GM12878 (cell line): Measurements from ENCODE around the gene FPR1. TPM values are rescaled to one million over a fixed set of nuclear protein-coding genes. Genes with fewer than 3 reads are reported as not detected.

Experiments used
- ATAC-seq: fragments of 200-7000 bp; cut with Tn5 transposase; 3 replicates; pipeline ENCODE4 v1.9.1; 2020; ENCODE audit warnings: mild to moderate bottlenecking, moderate library complexity
- BruUV-seq: library from RNA; stranded (reverse); fragments of 400-500 nt; replicated peaks from 2 replicates; lab custom pipeline; 2021; lab: Mats Ljungman, UMichigan
- CTCF ChIA-PET: fragments of 300-600 bp; sonication (Branson Sonifier 250); formaldehyde crosslinking; extraction: SDS; loops from one replicate; lab custom pipeline; 2021; ENCODE audit warnings: inconsistent platforms; lab: Yijun Ruan, JAX
- POLR2A ChIA-PET: fragments of 350-600 bp; formaldehyde crosslinking; extraction: SDS; loops from one replicate; lab custom pipeline; 2021; ENCODE audit warnings: inconsistent platforms; lab: Charles Lee
- RAD21 ChIA-PET: fragments of 300-600 bp; sonication (Branson Sonifier 250); formaldehyde crosslinking; loops from one replicate; lab custom pipeline; 2023; ENCODE audit warnings: antibody characterized with exemption; ENCODE audit not compliant: unreplicated experiment; lab: Charles Lee
- SMC1A ChIA-PET: fragments of 300-600 bp; sonication (Branson Sonifier 250); formaldehyde crosslinking; loops from one replicate; lab custom pipeline; 2023; ENCODE audit not compliant: unreplicated experiment, uncharacterized antibody; lab: Charles Lee
- DNase-seq: peaks from one replicate; pipeline ENCODE4 v3.0.0-alpha.2; 2011; ENCODE audit warnings: low read depth, low spot score
- FAIRE-seq: peaks from 3 replicates; lab custom pipeline; 2011; peaks lifted over from hg19 to GRCh38; lab: Jason Lieb, UNC
- H2AFZ ChIP-seq: 2 replicates; pipeline ENCODE4 v1.6.0; 2011; ENCODE audit warnings: low read depth, low read length, control low read depth; ENCODE audit not compliant: control insufficient read depth
- H3K27ac ChIP-seq: 2 replicates; pipeline ENCODE4 v1.5.1; 2011; ENCODE audit warnings: control low read depth; ENCODE audit not compliant: control insufficient read depth, insufficient read depth
- H3K27me3 ChIP-seq, 2 experiments: replicated peaks in 1 of 2; 2 replicates each; pipeline versions ENCODE4 v1.6.0 to v1.6.1; 2011; ENCODE audit warnings: low read length in 1 of 2; ENCODE audit not compliant: control insufficient read depth in 2 of 2, insufficient read depth in 2 of 2
- H3K36me3 ChIP-seq, 2 experiments: 2 replicates each; pipeline ENCODE4 v1.5.1; 2011; ENCODE audit warnings: low read length in 1 of 2; ENCODE audit not compliant: control insufficient read depth in 2 of 2, insufficient read depth in 2 of 2
- H3K4me1 ChIP-seq: 2 replicates; pipeline ENCODE4 v1.6.1; 2011; ENCODE audit warnings: mild to moderate bottlenecking, low read length, moderate library complexity, mixed read lengths; ENCODE audit not compliant: control insufficient read depth, insufficient read depth
- H3K4me2 ChIP-seq: 2 replicates; pipeline ENCODE4 v1.6.0; 2011; ENCODE audit warnings: control low read depth; ENCODE audit not compliant: control insufficient read depth, insufficient read depth
- H3K4me3 ChIP-seq: fragments of 200-600 bp; sonication (generic); 2 replicates; pipeline ENCODE4 v1.5.1; 2016
- H3K79me2 ChIP-seq: 2 replicates; pipeline ENCODE4 v1.6.0; 2011; ENCODE audit warnings: low read length; ENCODE audit not compliant: control insufficient read depth, insufficient read depth
- H3K9ac ChIP-seq: 2 replicates; pipeline ENCODE4 v1.8.0; 2011; ENCODE audit warnings: low read length, control low read depth, mixed read lengths; ENCODE audit not compliant: control insufficient read depth, insufficient read depth
- H3K9me3 ChIP-seq: replicated peaks from 3 replicates; pipeline ENCODE4 v1.5.1; 2011; ENCODE audit warnings: mild to moderate bottlenecking, low read length; ENCODE audit not compliant: control insufficient read depth, insufficient read depth
- H4K20me1 ChIP-seq: 2 replicates; pipeline ENCODE4 v1.6.0; 2011; ENCODE audit not compliant: control insufficient read depth, insufficient read depth
- CUX1 ChIP-seq: IDR thresholded peaks from 2 replicates; pipeline ENCODE4 v1.6.1; 2012; ENCODE audit warnings: improper control_type of control experiment, low read depth, low read length; ENCODE audit not compliant: insufficient replicate concordance
- DPF2 ChIP-seq: fragments of 450-650 bp; IDR thresholded peaks from 2 replicates; pipeline ENCODE4 v1.6.1; 2017; ENCODE audit warnings: mild to moderate bottlenecking
- EGR1 ChIP-seq, 2 experiments: IDR thresholded peaks; 1 replicate in 1 of 2; 2 replicates in 1 of 2; pipeline ENCODE4 v1.6.1; 2011 to 2012; ENCODE audit warnings: low read depth in 2 of 2, low read length in 2 of 2, borderline replicate concordance in 1 of 2, mild to moderate bottlenecking in 1 of 2, moderate library complexity in 1 of 2
- FOXM1 ChIP-seq: IDR thresholded peaks from 2 replicates; pipeline ENCODE4 v1.6.1; 2012; ENCODE audit warnings: low read depth, mild to moderate bottlenecking, inconsistent platforms, low read length, moderate library complexity
- IKZF2 ChIP-seq, 2 experiments: fragments of 450-650 bp; IDR thresholded peaks; 2 replicates each; pipeline ENCODE4 v1.6.1; 2017; ENCODE audit warnings: mild to moderate bottlenecking in 2 of 2, moderate library complexity in 2 of 2
- KAT2A ChIP-seq: conservative IDR thresholded peaks from 2 replicates; pipeline ENCODE4 v1.6.1; 2011; ENCODE audit warnings: low read depth, low read length; ENCODE audit not compliant: control insufficient read depth
- MEF2A ChIP-seq: IDR thresholded peaks from 2 replicates; pipeline ENCODE4 v1.6.1; 2011; ENCODE audit warnings: low read depth, mild to moderate bottlenecking, low read length, moderate library complexity; ENCODE audit not compliant: insufficient read depth
- MTA3 ChIP-seq: IDR thresholded peaks from 2 replicates; pipeline ENCODE4 v1.6.1; 2012; ENCODE audit warnings: low read length, inconsistent platforms, borderline replicate concordance
- MXI1 ChIP-seq: fragments of 150-350 bp; IDR thresholded peaks from 2 replicates; pipeline ENCODE4 v1.6.1; 2011; ENCODE audit warnings: low read depth, mild to moderate bottlenecking, inconsistent platforms, low read length, improper control_type of control experiment
- MYB ChIP-seq: fragments of 150-350 bp; IDR thresholded peaks from 2 replicates; pipeline ENCODE4 v1.6.1; 2014; ENCODE audit warnings: mild to moderate bottlenecking, low read depth, low read length, borderline replicate concordance
- NBN ChIP-seq: fragments of 450-650 bp; IDR thresholded peaks from 2 replicates; pipeline ENCODE4 v1.6.1; 2016
- NR2C1 ChIP-seq: fragments of 450-650 bp; IDR thresholded peaks from 2 replicates; pipeline ENCODE4 v1.6.1; 2017; ENCODE audit warnings: antibody characterized with exemption, mild to moderate bottlenecking, moderate library complexity
- PKNOX1 ChIP-seq: fragments of 450-650 bp; IDR thresholded peaks from 2 replicates; pipeline ENCODE4 v1.6.1; 2016; ENCODE audit warnings: mild to moderate bottlenecking
- RB1 ChIP-seq: fragments of 450-650 bp; formaldehyde crosslinking; IDR thresholded peaks from 2 replicates; pipeline ENCODE4 v1.6.1; 2017; ENCODE audit warnings: mild to moderate bottlenecking, borderline replicate concordance
- SIN3A ChIP-seq: IDR thresholded peaks from 2 replicates; pipeline ENCODE4 v1.6.1; 2012; ENCODE audit warnings: low read depth, low read length, improper control_type of control experiment
- SMAD1 ChIP-seq: fragments of 450-650 bp; IDR thresholded peaks from 2 replicates; pipeline ENCODE4 v1.6.1; 2018; ENCODE audit warnings: mild to moderate bottlenecking, low read depth; ENCODE audit not compliant: partially characterized antibody
- TCF7 ChIP-seq: IDR thresholded peaks from 2 replicates; pipeline ENCODE4 v1.6.1; 2014; ENCODE audit warnings: antibody characterized with exemption, borderline replicate concordance
- YBX1 ChIP-seq: fragments of 450-650 bp; IDR thresholded peaks from 2 replicates; pipeline ENCODE4 v1.6.1; 2016; ENCODE audit warnings: antibody characterized with exemption
- ZSCAN29 ChIP-seq: fragments of 450-650 bp; IDR thresholded peaks from 2 replicates; pipeline ENCODE4 v1.6.1; 2017; ENCODE audit warnings: mild to moderate bottlenecking, moderate library complexity
- WGBS: methylation state at CpG from one replicate; pipeline ENCODE4 v1.1.6; 2016; ENCODE audit warnings: low lambda C conversion rate; ENCODE audit not compliant: insufficient replicate concordance, insufficient coverage; ENCODE audit errors: missing lambda C conversion rate; 5-methylcytosine and 5-hydroxymethylcytosine counted together
- in situ Hi-C: fragments of 300-500 bp; cut with MboI; formaldehyde crosslinking; loops from 9 replicates; pipeline ENCODE4 v1.14.3; 2018; ENCODE audit warnings: mixed read lengths
- intact Hi-C: fragments of 100-400 bp; cut with micrococcal nuclease; formaldehyde crosslinking; loops from one replicate; pipeline ENCODE4 v1.14.2; 2022; ENCODE audit not compliant: unreplicated experiment
- polyA plus RNA-seq, 11 experiments: library from polyadenylated mRNA; depleted of rRNA in 4 of 11; unstranded in 6 of 11; stranded (reverse) in 5 of 11; fragments of >200 nt; fragmentation: Nextera tagmentation in 4 of 11; fragmentation: Illumina TruSeq in 1 of 11; extraction: Ambion mirVana in 4 of 11; extraction: Trizol in 1 of 11; gene quantifications; 1 replicate in 1 of 11; 2 replicates in 10 of 11; pipeline versions ENCODE4 v1.2.1 to v1.2.3, GENCODE V29; 2011 to 2016; ENCODE audit warnings: inconsistent platforms in 2 of 11, missing spikeins in 2 of 11, low read depth in 1 of 11
- total RNA-seq, 4 experiments: library from RNA; depleted of rRNA in 3 of 4; stranded (reverse); fragments of >200 nt in 3 of 4; fragmentation: Illumina TruSeq in 1 of 4; extraction: Trizol in 1 of 4; gene quantifications; 2 replicates each; pipeline versions ENCODE4 v1.2.1 to v1.2.3, GENCODE V29; 2013 to 2021
- TF ChIP-seq, protein P1 (sequence below): IDR thresholded peaks from 2 replicates; pipeline ENCODE4 v1.6.1; 2011; ENCODE audit warnings: borderline replicate concordance, low read depth, mild to moderate bottlenecking, moderate library complexity, mixed read lengths, low read length; ENCODE audit not compliant: insufficient read depth; ENCODE audit errors: extremely low read length

FPR1 gene
- total and polyA plus RNA-seq, 10 of the 15 experiments (the other 5 are each of a cell fraction or from before 2014, with no cell fraction given): not detected

DNA sequence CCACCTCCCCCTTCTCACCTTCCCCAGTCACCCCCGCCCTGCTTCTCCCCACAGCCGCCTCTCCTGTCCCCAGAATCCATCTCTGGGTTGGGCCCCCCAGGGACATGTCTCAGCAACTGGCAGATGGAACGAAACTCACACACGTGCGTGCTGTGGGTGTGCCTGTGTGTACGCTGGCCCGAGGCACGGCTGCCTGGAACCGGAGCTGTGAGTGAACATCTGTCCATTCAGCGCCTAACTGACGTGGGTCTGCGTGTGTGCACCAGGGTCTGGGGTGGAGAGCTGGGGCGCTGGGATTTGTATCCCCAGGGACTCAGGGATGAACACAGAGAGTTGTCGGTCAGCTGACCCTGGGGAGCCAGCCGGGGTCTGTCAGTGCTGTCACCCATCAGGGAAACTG is 27.1 kb downstream of the FPR1 start:
- intact Hi-C loops: no loop called here
- H2AFZ ChIP-seq: no peak overlapping the region
- SMC1A ChIA-PET: no interaction called here
- no peaks in the 10 kb centered on the region for H3K27me3 ChIP-seq
- H3K4me1 ChIP-seq: no peaks in the 10 kb centered on the region
- H3K4me2 ChIP-seq: no peak overlapping the region
- BruUV-seq: no TSS peak
- DNase-seq: no peak
- no peak overlapping the region for H3K9ac ChIP-seq
- no peak for ATAC-seq
- CTCF ChIA-PET: interaction anchor here (1.3 kb wide), 1 partner anchor 27 kb away, joined by 3 read pairs; the partner anchor contains the start of gene FPR1
- H3K79me2 ChIP-seq: no peaks in the 10 kb centered on the region
- H3K4me3 ChIP-seq: no peak overlapping the region
- H3K27ac ChIP-seq: no peak overlapping the region
- TF ChIP-seq SMAD1: no peak
- no peak for TF ChIP-seq PKNOX1
- no peak for TF ChIP-seq DPF2
- no peak for TF ChIP-seq MXI1
- TF ChIP-seq ZSCAN29: no peak
- TF ChIP-seq MTA3: no peak
- TF ChIP-seq TCF7: no peak
- no peak for TF ChIP-seq KAT2A
- TF ChIP-seq SIN3A: no peak
- TF ChIP-seq, protein P1, sequence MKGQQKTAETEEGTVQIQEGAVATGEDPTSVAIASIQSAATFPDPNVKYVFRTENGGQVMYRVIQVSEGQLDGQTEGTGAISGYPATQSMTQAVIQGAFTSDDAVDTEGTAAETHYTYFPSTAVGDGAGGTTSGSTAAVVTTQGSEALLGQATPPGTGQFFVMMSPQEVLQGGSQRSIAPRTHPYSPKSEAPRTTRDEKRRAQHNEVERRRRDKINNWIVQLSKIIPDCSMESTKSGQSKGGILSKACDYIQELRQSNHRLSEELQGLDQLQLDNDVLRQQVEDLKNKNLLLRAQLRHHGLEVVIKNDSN: no peak
- TF ChIP-seq FOXM1: no peak
- no peak for TF ChIP-seq MYB
- no peak for TF ChIP-seq NBN
- TF ChIP-seq IKZF2 (IDR thresholded peaks at IDR 0.05): no peak
- no peak for TF ChIP-seq YBX1
- TF ChIP-seq NR2C1: no peak
- TF ChIP-seq EGR1 (IDR thresholded peaks at IDR 0.05; ENCODE audit: borderline replicate concordance in 1 of 2, low read depth in 2 of 2, low read length in 2 of 2): no peak
- TF ChIP-seq MEF2A: no peak
- no peak for TF ChIP-seq RB1
- TF ChIP-seq CUX1: no peak
- WGBS: 47% methylated on average over 13 of the region's 15 CpGs
- no peaks in the 10 kb centered on the region for H3K36me3 ChIP-seq
- H4K20me1 ChIP-seq: no peaks in the 10 kb centered on the region
- peaks cover 1% of the 10 kb centered on the region; the same call in 1 of the 3 replicates for H3K9me3 ChIP-seq
- FAIRE-seq: no peak
- in situ Hi-C loops: no loop called here
- POLR2A ChIA-PET: no interaction called here
- RAD21 ChIA-PET: no interaction called here
